NCI-H526 (cell line): ENCODE results near the gene TULP3.

ENCODE experiments used
- DNase-seq, 2 experiments: peaks; one replicate each; lab custom pipeline; 2025; lab: John Stamatoyannopoulos, UW

Gene TULP3

GRCh38 chr12:2925322-2925995, 34.8 kb downstream of the TULP3 start:
- no peak for DNase-seq

- DNase-seq: no peak
Observed at GRCh38 chr12:2930865-2931264, 40.2 kb downstream of the TULP3 start.

GRCh38 chr12:2933586-2933985, 42.9 kb downstream of the TULP3 start:
- no peak for DNase-seq

DNA sequence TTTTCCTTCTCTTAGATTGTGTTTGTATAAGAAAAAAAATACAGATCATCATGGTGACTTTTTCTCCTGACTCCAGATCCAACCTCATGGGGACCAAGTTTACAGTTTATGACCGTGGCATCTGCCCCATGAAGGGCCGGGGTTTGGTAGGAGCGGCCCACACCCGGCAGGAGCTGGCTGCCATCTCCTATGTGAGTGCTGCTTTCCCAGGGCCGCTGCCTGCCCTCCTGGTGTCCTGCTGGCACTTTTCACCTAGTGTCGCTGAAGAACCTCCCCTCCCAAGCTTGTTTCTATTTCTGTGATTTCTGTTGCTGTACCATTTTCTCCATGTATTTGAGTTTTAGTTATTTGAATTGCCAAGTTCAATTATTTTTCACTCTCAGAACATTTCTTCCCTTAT, 43.7 kb downstream of the TULP3 start:
- no peak for DNase-seq

GRCh38 chr12:2936301-2936700, 45.6 kb downstream of the TULP3 start:
- DNase-seq: no peak

DNA sequence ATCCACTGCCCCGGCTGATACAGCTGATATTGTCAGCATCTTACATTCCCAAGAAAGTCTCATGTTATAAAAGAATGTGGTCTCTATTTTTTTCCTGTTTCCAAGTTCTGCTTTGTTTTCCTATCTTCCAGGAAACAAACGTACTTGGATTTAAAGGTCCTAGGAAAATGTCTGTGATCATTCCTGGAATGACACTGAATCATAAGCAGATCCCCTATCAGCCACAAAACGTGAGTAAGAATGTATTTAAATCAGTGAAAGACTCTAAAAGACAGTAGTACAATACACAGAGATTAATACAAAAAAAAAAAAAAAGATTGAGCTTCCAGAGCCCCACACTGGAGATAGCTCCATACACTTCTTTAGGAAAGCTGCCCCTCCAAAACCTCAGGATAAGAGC, 46.8 kb downstream of the TULP3 start:
- DNase-seq: no peak

- no peak for DNase-seq
Observed at GRCh38 chr12:2939191-2939590, 48.5 kb downstream of the TULP3 start.

- no peak for DNase-seq
Observed at GRCh38 chr12:2940564-2940963, 49.9 kb downstream of the TULP3 start.

DNA sequence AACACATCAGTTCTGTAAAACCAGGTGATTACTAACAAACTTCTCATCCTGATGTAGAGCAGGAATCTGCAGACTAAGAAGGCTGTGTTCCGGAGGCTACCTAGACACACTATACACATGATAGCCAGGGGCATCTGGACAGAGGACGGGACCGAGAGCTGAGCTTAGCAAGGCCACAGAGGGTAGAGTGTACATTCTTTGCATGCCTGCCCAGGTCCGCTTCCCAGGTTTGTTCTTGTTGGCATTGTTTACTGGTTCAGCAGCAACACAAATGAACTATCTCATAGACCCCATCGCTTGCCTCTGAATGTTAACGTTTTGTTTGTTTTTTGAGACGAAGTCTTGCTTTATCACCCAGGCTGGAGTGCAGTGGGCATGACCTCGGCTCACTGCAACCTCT, 50.8 kb downstream of the TULP3 start:
- no peak for DNase-seq

DNA sequence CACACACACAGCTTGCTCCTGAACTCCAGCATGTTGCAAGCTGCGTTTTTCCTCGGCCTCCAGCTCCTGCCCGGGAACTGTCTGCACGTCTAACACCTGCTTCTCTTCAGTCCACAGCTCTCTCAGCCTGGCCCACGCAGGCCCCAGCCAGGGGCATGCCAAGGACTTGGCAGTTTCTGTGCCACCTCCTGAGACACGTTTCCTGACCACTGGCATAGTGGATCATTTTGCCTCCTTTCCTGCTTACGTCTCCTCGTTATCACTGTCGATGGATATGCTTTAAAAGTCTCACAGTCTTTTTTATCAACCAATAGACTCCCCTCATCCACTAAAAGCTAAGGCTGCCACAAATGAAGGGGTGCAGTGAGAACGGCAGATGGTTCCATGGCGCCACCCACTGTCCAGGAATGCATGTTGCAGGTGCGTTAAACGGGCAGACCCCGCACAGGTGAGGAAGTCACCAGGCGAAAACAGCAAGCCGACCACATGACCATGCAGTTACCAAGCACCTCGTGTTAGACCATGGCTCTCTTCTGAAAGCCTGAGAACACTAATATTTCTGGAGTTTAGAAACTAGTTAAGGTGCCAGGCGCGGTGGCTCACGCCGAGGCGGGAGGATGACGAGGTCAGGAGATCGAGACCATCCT, 53.8 kb downstream of the TULP3 start:
- DNase-seq: peak; percentile 43 to 82

GRCh38 chr12:2949411-2949810, 58.7 kb downstream of the TULP3 start:
- peak in 1 of 2 experiments; percentile 32 for DNase-seq

DNA sequence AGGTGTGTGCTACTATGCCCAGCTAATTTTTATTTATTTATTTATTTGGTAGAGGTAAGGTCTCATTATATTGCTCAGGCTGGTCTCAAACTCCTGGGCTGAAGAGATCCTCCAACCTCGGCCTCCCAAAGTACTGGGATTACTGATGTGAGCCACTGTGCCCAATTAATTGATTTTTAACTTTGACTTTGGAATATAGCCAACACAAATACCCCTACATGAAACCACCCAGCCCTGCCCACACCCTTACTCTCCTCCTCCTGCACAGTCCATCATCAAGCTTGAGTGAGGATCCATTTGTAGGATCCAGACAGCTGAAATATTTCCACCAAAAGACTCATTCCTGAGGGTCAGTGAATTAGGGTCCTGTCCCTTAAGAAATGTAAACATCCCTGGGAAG, 65.2 kb downstream of the TULP3 start:
- no peak for DNase-seq

GRCh38 chr12:2957816-2958431, 67.2 kb downstream of the TULP3 start:
- peak in 1 of 2 experiments; percentile 45 for DNase-seq

DNA sequence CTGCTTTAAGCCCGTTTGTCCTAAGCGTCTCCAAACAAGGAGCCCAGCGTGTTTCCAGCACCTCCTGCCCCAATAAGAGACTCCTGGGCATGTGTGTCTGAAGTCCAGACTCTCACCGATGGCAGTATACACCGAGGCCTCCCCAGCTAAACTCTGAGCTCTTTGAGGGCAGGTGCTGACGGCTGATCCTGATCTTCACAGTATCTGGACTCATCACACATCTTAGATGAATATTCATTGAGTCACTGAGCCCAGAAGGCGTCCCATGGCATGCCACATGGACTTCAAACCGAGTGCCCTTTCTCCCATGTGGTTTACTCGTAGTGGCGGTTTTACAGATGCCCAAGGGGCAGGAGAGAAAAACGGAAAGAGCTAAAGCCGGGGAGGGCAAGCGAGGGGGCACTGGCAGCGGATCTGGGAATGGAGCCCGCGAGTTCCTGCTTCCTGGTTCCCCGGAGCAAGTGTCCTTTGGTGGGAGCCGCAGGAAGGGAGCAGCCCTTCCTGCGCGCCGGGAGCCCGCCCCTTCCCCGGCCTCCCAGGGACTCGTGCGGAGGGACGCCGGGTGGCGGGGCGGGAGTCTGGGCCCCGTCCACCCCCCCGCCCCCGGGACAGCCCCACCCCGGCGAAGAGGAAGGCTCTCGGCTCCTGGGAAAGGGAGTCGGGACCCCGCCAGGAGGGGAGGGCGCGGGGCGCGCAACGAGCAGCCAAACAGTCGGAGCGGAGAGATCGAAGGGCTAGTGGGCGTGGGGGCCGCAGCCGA, 67.9 kb downstream of the TULP3 start:
- DNase-seq: peak; percentile 63 to 87

DNA sequence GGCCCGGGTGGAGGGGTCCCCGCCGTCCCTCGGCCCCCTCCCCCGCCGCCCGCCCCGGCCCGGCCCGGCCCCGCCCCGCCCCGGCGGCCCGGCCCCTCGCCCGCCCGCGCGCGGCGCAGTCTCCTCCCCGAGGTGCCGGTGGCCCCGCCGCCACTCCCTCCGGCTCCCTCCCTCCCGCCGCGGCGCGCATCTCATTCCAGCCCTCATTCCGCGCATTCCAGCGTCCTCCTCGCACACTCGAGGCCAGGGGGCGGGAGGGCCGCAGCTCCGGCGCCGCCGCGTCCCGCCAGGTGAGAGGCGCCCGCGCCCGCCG, 68.5 kb downstream of the TULP3 start, which contains the start of gene TEAD4:
TSS of gene TEAD4 (plus strand) at position 206 of the 313 bp plus-strand sequence.
- peak; percentile 50 to 91 for DNase-seq

- peak; percentile 62 to 83 for DNase-seq
Observed at GRCh38 chr12:2959505-2960389, 69.1 kb downstream of the TULP3 start.

- DNase-seq: peak; percentile 86 to 88
Observed at GRCh38 chr12:2960390-2960956, 69.8 kb downstream of the TULP3 start.

DNA sequence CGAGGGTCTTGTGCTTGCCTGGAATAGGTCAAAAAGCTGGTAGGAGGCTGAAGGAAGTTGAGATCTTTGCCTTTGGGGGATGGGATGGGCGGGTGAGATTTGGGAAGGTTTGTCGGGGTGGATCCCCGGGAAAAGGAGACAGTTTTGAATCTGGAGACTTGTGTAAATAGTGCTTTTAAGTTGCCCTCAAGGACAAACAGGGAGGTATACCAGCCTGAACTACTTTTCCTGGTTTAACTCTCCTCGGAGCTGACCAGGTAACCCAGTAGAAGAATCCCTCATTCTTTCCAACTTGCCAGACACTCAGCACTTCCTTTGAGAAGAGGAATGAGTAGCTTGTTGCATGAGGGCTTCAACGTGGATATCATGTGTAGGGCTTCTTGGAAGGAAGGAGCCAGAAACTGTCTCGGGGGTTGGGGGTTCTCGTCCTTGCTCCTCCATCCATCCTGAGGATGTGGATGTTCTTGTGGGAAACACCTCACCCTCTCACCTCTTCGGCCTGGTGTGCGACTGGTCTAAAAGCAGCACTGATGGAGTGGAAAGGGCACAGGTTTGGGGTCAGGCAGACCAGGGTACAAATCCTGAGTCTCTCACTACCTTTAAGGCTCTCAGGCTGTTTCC, 70.4 kb downstream of the TULP3 start:
- no peak for DNase-seq

GRCh38 chr12:2961705-2962104, 71.0 kb downstream of the TULP3 start:
- no peak for DNase-seq

GRCh38 chr12:2963154-2963759, 72.6 kb downstream of the TULP3 start:
- no peak for DNase-seq
